Measurements from ENCODE around the gene MEX3B.
"Not testable (repeated sequence)": the region's sequence is repeated elsewhere in the genome, so short reads cannot be mapped to it uniquely, and the experiment has no call there.

The MEX3B gene

GRCh38 chr15:82040390-82040789 lies 5.4 kb downstream of the MEX3B start:
- WGBS (ENCODE audit: insufficient coverage, insufficient read length) = no CpG with 5 or more reads among the region's 2 CpGs
- H3K27ac ChIP-seq (ENCODE audit: low read length) = no peak overlapping the region

GRCh38 chr15:82039871-82040270 lies 5.9 kb downstream of the MEX3B start:
- no peaks in the 10 kb centered on the region for H3K9me3 ChIP-seq (ENCODE audit: control insufficient read depth, insufficient read depth, low read length)
- no peak for DNase-seq (ENCODE audit: low read depth, low spot score)
- H3K4me3 ChIP-seq (ENCODE audit: low read length) = no peak overlapping the region
- WGBS (ENCODE audit: insufficient coverage, insufficient read length) = no CpG with 5 or more reads among the region's 7 CpGs
- no peaks in the 10 kb centered on the region for H3K36me3 ChIP-seq (ENCODE audit: control insufficient read depth, insufficient read depth, low read length)
- H3K4me1 ChIP-seq (ENCODE audit: control insufficient read depth, insufficient read depth, low read length) = peaks cover 3% of the 10 kb centered on the region; the same call in 1 of the 2 replicates
- no peaks in the 10 kb centered on the region for H3K27me3 ChIP-seq (ENCODE audit: control insufficient read depth, insufficient read depth, low read length)
- H3K27ac ChIP-seq (ENCODE audit: low read length) = no peak overlapping the region

More at GRCh38 chr15:82040390-82040789, 5.4 kb downstream of the MEX3B start:
- Histone ChIP-seq H3K27me3 (ENCODE audit: control insufficient read depth, insufficient read depth, low read length) (no peaks in the 10 kb centered on the region), H3K4me1 (ENCODE audit: control insufficient read depth, insufficient read depth, low read length) (peaks cover 3% of the 10 kb centered on the region; the same call in 1 of the 2 replicates), H3K4me3 (ENCODE audit: low read length) (no peak overlapping the region), H3K36me3 (ENCODE audit: control insufficient read depth, insufficient read depth, low read length) (no peaks in the 10 kb centered on the region), H3K9me3 (ENCODE audit: control insufficient read depth, insufficient read depth, low read length) (no peaks in the 10 kb centered on the region)
- no peak for DNase-seq (ENCODE audit: low read depth, low spot score)

DNA sequence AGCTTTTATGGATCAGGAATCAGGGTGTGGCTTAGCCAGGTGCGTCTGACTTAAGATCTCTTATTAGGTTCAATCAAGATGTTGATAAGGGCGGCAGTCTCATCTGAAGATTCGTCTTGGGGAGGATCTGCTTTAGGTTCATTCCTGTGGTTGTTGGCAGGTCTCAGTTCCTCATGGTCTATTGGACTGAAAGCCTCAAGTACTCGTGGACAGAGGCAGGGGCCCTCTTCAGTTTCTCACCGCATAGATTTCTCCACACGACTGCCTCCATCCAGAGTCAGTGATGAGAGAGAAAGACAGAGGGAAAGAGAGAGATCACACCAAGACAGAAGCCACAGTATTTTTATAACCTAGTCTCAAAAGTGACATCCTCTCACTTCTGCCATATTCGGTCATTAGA lies 9.4 kb downstream of the MEX3B start:
- DNase-seq (ENCODE audit: low read depth, low spot score) = no peak
- no peaks in the 10 kb centered on the region for H3K9me3 ChIP-seq (ENCODE audit: control insufficient read depth, insufficient read depth, low read length)
- WGBS (ENCODE audit: insufficient coverage, insufficient read length) = no CpG with 5 or more reads among the region's 7 CpGs
- H3K4me3 ChIP-seq (ENCODE audit: low read length) = no peak overlapping the region
- H3K4me1 ChIP-seq (ENCODE audit: control insufficient read depth, insufficient read depth, low read length) = no peaks in the 10 kb centered on the region
- no peak overlapping the region for H3K27ac ChIP-seq (ENCODE audit: low read length)
- no peaks in the 10 kb centered on the region for H3K27me3 ChIP-seq (ENCODE audit: control insufficient read depth, insufficient read depth, low read length)
- H3K36me3 ChIP-seq (ENCODE audit: control insufficient read depth, insufficient read depth, low read length) = no peaks in the 10 kb centered on the region

DNA sequence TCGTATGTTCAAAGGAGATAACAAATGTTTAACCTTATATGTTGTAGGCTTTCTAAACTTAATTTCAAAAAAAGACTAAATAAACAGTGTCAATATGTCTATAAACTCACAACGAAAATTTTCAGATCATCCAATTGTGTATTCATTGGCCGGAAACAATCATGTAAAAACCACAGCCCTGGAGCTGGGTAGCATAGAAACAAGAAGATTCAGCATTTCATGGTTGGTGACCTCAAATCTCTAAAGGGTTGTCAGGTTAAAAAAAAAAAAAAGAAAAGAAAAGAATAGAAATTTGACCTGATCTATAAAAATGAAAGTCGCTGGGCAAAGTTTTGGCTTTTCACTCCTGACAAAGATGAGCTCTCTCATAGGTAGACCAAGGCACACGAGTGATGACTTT lies 13.9 kb downstream of the MEX3B start:
- Histone ChIP-seq H3K4me1 (ENCODE audit: control insufficient read depth, insufficient read depth, low read length) (no peaks in the 10 kb centered on the region), H3K36me3 (ENCODE audit: control insufficient read depth, insufficient read depth, low read length) (no peaks in the 10 kb centered on the region), H3K27me3 (ENCODE audit: control insufficient read depth, insufficient read depth, low read length) (no peaks in the 10 kb centered on the region), H3K27ac (ENCODE audit: low read length) (no peak overlapping the region), H3K9me3 (ENCODE audit: control insufficient read depth, insufficient read depth, low read length) (no peaks in the 10 kb centered on the region), H3K4me3 (ENCODE audit: low read length) (no peak overlapping the region)
- no peak for DNase-seq (ENCODE audit: low read depth, low spot score)
- no CpG with 5 or more reads among the region's 5 CpGs for WGBS (ENCODE audit: insufficient coverage, insufficient read length)

GRCh38 chr15:82030176-82030575 lies 15.6 kb downstream of the MEX3B start:
- Histone ChIP-seq H3K27ac (ENCODE audit: low read length) (no peak overlapping the region), H3K9me3 (ENCODE audit: control insufficient read depth, insufficient read depth, low read length) (no peaks in the 10 kb centered on the region), H3K27me3 (ENCODE audit: control insufficient read depth, insufficient read depth, low read length) (no peaks in the 10 kb centered on the region), H3K4me1 (ENCODE audit: control insufficient read depth, insufficient read depth, low read length) (no peaks in the 10 kb centered on the region), H3K4me3 (ENCODE audit: low read length) (no peak overlapping the region), H3K36me3 (ENCODE audit: control insufficient read depth, insufficient read depth, low read length) (no peaks in the 10 kb centered on the region)
- DNase-seq (ENCODE audit: low read depth, low spot score) = no peak
- no CpG with 5 or more reads among the region's 2 CpGs for WGBS (ENCODE audit: insufficient coverage, insufficient read length)

DNA sequence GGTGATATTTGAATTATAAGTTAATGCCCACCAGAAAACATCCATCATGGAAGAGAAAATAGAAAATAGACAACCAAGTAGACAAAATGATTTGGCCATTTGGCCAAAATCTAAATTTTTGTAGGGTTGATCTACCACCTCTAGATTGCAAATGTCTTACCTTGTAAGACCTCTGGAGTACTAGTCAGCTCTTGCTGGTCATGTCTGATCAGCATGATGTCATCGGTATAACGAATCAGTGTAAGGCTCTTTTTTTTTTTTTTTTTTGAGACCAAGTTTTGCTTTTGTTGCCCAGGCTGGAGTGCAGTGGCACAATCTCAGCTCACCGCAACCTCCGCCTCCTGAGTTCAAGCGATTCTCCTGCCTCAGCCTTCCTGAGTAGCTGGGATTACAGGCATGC lies 17.7 kb downstream of the MEX3B start:
- WGBS (ENCODE audit: insufficient coverage, insufficient read length) = no CpG with 5 or more reads among the region's 5 CpGs
- H3K27me3 ChIP-seq (ENCODE audit: control insufficient read depth, insufficient read depth, low read length); H3K27ac ChIP-seq (ENCODE audit: low read length); H3K4me3 ChIP-seq (ENCODE audit: low read length); H3K9me3 ChIP-seq (ENCODE audit: control insufficient read depth, insufficient read depth, low read length); H3K4me1 ChIP-seq (ENCODE audit: control insufficient read depth, insufficient read depth, low read length); DNase-seq (ENCODE audit: low read depth, low spot score); H3K36me3 ChIP-seq (ENCODE audit: control insufficient read depth, insufficient read depth, low read length): not testable (repeated sequence)

- no peaks in the 10 kb centered on the region for H3K4me1 ChIP-seq (ENCODE audit: control insufficient read depth, insufficient read depth, low read length)
- H3K27ac ChIP-seq (ENCODE audit: low read length) = no peak overlapping the region
- H3K36me3 ChIP-seq (ENCODE audit: control insufficient read depth, insufficient read depth, low read length) = no peaks in the 10 kb centered on the region
- H3K9me3 ChIP-seq (ENCODE audit: control insufficient read depth, insufficient read depth, low read length) = no peaks in the 10 kb centered on the region
- DNase-seq (ENCODE audit: low read depth, low spot score) = no peak
- no CpG with 5 or more reads among the region's 1 CpG for WGBS (ENCODE audit: insufficient coverage, insufficient read length)
- no peaks in the 10 kb centered on the region for H3K27me3 ChIP-seq (ENCODE audit: control insufficient read depth, insufficient read depth, low read length)
- no peak overlapping the region for H3K4me3 ChIP-seq (ENCODE audit: low read length)
These were observed 23.8 kb downstream of the MEX3B start for GRCh38 chr15:82021992-82022391.

GRCh38 chr15:82020625-82021394 lies 25.0 kb downstream of the MEX3B start:
- no CpG with 5 or more reads among the region's 3 CpGs for WGBS (ENCODE audit: insufficient coverage, insufficient read length)
- Histone ChIP-seq H3K4me1 (ENCODE audit: control insufficient read depth, insufficient read depth, low read length) (no peaks in the 10 kb centered on the region), H3K27me3 (ENCODE audit: control insufficient read depth, insufficient read depth, low read length) (no peaks in the 10 kb centered on the region), H3K36me3 (ENCODE audit: control insufficient read depth, insufficient read depth, low read length) (no peaks in the 10 kb centered on the region), H3K27ac (ENCODE audit: low read length) (no peak overlapping the region), H3K9me3 (ENCODE audit: control insufficient read depth, insufficient read depth, low read length) (no peaks in the 10 kb centered on the region), H3K4me3 (ENCODE audit: low read length) (no peak overlapping the region)
- DNase-seq (ENCODE audit: low read depth, low spot score) = no peak

DNA sequence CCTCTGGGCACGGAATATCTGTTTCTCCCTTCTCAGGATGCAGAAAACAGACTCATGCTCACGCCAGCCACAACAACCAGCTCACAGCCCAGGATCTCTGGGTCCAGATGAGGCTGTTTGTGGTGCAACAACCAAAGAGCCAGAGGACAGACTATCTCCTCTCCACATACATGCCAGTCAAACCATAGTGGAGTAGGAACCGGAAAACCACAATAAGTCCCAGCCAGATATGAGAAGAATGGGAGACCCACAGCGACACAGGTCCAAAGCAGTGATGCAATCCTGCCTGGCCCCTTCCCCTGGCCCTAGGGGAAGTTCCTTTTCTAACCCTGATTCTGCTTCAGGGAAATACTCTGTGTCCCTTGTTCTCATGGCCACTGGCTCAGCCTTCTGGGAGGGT lies 27.6 kb downstream of the MEX3B start:
- Histone ChIP-seq H3K36me3 (ENCODE audit: control insufficient read depth, insufficient read depth, low read length) (no peaks in the 10 kb centered on the region), H3K4me3 (ENCODE audit: low read length) (no peak overlapping the region), H3K9me3 (ENCODE audit: control insufficient read depth, insufficient read depth, low read length) (no peaks in the 10 kb centered on the region), H3K4me1 (ENCODE audit: control insufficient read depth, insufficient read depth, low read length) (no peaks in the 10 kb centered on the region), H3K27me3 (ENCODE audit: control insufficient read depth, insufficient read depth, low read length) (no peaks in the 10 kb centered on the region), H3K27ac (ENCODE audit: low read length) (no peak overlapping the region)
- DNase-seq (ENCODE audit: low read depth, low spot score) = no peak
- WGBS (ENCODE audit: insufficient coverage, insufficient read length) = no CpG with 5 or more reads among the region's 4 CpGs

- no peak for DNase-seq (ENCODE audit: low read depth, low spot score)
- Histone ChIP-seq H3K4me3 (ENCODE audit: low read length) (no peak overlapping the region), H3K4me1 (ENCODE audit: control insufficient read depth, insufficient read depth, low read length) (no peaks in the 10 kb centered on the region), H3K36me3 (ENCODE audit: control insufficient read depth, insufficient read depth, low read length) (no peaks in the 10 kb centered on the region), H3K9me3 (ENCODE audit: control insufficient read depth, insufficient read depth, low read length) (no peaks in the 10 kb centered on the region), H3K27me3 (ENCODE audit: control insufficient read depth, insufficient read depth, low read length) (no peaks in the 10 kb centered on the region), H3K27ac (ENCODE audit: low read length) (no peak overlapping the region)
- no CpG with 5 or more reads among the region's 7 CpGs for WGBS (ENCODE audit: insufficient coverage, insufficient read length)
These were observed 28.2 kb downstream of the MEX3B start for GRCh38 chr15:82017656-82018055.

GRCh38 chr15:82014989-82015388 lies 30.8 kb downstream of the MEX3B start:
- no peak for DNase-seq (ENCODE audit: low read depth, low spot score)
- WGBS (ENCODE audit: insufficient coverage, insufficient read length) = no CpG with 5 or more reads among the region's 3 CpGs
- H3K27ac ChIP-seq (ENCODE audit: low read length) = no peak overlapping the region
- H3K4me1 ChIP-seq (ENCODE audit: control insufficient read depth, insufficient read depth, low read length) = no peaks in the 10 kb centered on the region
- no peak overlapping the region for H3K4me3 ChIP-seq (ENCODE audit: low read length)
- H3K9me3 ChIP-seq (ENCODE audit: control insufficient read depth, insufficient read depth, low read length) = no peaks in the 10 kb centered on the region
- H3K27me3 ChIP-seq (ENCODE audit: control insufficient read depth, insufficient read depth, low read length) = no peaks in the 10 kb centered on the region
- no peaks in the 10 kb centered on the region for H3K36me3 ChIP-seq (ENCODE audit: control insufficient read depth, insufficient read depth, low read length)
